GM03348 (cell line): ENCODE measurements around the gene CPT1A.

Source experiments
- DNase-seq: peaks from one replicate; pipeline ENCODE4 v3.0.0; 2012; ENCODE audit warnings: low spot score

The CPT1A gene

GRCh38 chr11:68831124-68831523 lies 10.6 kb downstream of the CPT1A start:
- no peak for DNase-seq

- DNase-seq, result no peak
Observed at GRCh38 chr11:68829581-68829980, 12.1 kb downstream of the CPT1A start.

DNA sequence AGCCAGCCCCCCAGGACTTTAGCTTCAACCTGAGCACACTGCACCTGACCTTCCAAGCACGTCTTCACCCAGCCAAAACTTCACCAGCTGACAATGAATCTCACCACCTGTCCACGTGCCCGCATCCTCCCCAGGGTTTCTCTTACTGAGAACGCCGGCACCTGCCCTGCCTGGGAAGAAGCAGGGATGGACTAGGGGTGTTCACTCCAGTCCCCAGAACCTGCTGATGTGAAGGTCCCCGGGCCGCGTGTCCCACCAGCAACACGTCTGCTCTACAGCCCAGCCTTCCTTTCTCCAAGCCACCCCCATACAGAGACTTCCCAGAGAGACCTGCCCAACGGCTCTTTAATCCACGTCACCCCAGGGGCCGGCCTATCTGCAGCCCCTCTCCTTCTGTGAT lies 12.8 kb downstream of the CPT1A start:
- no peak for DNase-seq

- DNase-seq, result no peak
Observed at GRCh38 chr11:68828155-68828931, 13.4 kb downstream of the CPT1A start.

GRCh38 chr11:68827733-68828132 lies 14.0 kb downstream of the CPT1A start:
- no peak for DNase-seq

DNA sequence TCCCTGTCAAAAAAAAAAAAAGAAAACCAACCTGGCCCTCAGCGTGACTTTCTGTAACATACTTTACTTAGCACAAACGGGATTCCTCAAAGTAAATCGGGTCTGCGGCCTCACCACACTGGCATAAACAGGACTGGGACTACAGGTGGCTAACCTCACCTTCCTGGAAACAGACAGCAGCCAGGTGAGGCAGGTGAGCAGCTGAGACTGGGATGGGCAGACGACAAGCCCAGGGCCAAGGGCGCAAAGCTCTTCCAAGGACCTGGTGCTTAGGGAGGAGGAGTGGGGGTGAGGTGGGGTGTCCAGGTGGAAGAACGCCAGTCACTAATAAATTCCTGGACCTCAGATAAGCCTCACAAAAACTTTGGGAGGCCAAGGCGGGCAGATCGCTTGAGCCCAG lies 15.0 kb downstream of the CPT1A start:
- no peak for DNase-seq

GRCh38 chr11:68825571-68825970 lies 16.1 kb downstream of the CPT1A start:
- DNase-seq, result no peak

DNA sequence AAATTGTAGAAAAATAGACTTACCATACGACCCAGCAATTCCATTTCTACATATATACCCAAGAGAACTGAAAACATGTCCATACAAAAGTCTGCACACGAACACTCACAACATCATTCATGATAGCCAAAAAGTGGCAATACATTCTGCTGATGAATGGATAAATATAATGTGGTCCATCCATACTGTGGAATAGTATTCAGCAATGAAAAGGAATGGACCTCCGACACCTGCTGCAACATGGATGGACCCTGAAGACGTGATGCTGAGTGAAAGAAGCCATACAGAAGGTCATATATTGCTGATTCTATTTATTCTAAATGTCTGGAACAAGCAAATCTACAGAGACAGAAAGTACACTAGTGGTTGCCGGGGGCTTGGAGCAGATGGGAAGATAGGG lies 19.2 kb downstream of the CPT1A start:
- DNase-seq, result no peak

DNA sequence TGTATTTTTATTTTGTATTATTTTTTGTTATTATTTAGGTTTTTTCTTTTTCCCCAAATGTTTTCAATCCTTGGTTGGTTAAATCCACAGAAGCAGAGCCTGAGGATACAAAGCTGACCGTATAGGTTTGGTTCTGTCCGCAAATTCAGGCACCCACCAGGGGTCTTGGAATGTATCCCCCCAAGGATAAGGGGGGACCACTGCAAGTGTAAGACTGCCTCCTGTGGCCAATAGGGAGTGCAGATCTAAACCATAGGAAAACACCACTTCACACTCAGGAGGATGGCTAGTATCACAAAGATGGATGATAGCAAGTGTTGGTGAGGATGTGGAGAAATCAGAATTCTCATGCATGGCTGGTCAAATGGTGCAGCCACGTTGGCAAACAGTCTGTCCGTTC lies 20.0 kb downstream of the CPT1A start:
- no peak for DNase-seq

GRCh38 chr11:68819362-68819761 lies 22.4 kb downstream of the CPT1A start:
- DNase-seq, result no peak

DNA sequence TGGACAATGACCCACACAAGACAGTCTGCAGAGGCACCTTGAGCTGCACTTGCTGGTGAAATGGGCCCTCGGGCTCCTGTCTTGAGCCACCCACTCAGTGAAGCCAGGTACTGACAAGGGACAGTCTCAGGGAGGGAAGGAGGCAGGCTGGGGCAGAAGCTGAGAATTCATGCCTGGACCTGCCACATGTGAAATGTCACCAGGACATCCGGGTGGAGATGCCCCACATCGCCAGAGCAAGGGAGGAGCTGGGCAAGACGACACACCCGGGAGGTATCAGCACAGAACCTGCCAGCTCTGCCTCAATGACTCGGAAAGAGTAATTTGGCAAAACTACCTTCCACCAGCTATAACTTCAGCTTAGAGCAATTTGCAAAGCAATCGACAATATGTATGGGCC lies 23.5 kb downstream of the CPT1A start:
- no peak for DNase-seq

DNA sequence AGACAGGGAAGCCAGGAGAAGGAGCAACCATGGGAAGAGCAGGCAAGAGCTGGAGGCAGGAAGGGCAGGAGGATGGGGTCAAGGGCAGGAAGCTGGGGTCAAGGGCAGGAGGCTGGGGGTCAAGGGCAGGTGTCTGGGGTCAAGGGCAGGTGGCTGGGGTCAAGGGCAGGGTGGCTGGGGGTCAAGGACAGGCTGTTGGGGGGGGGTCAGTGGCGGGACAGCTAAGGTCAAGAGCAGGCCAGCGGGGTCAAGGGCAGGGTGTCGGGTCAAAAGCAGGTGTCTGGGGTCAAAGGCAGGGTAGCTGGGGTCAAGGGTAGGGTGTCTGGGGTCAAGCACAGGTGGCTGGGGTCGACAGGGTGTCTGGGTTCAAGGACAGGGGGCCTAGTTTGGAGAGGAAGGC lies 24.2 kb downstream of the CPT1A start:
- DNase-seq, result no peak

DNA sequence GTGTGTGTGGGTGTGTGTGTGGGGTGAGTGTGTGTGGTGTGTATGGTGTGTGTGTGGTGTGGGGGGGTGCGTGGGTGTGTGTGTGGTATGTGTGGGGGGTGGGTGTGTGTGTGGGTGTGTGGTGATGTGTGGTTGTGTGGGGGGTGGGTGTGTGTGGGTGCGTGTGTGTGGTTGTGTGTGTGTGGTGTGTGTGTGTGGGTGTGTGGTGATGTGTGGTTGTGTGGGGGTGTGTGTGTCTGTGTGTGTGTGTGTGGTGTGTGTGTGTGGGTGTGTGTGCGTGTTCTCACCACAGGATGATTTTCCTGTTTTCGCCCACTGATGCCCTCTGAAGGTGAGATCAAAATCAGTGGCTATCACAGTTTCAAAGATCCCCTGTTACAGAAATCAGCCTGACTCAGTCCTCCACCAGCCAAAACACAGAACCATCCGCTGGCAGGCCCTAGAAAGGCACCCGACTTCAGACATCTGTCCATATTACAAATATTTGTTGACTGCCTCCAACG lies 24.7 kb downstream of the CPT1A start:
- peak; percentile 30 for DNase-seq

DNA sequence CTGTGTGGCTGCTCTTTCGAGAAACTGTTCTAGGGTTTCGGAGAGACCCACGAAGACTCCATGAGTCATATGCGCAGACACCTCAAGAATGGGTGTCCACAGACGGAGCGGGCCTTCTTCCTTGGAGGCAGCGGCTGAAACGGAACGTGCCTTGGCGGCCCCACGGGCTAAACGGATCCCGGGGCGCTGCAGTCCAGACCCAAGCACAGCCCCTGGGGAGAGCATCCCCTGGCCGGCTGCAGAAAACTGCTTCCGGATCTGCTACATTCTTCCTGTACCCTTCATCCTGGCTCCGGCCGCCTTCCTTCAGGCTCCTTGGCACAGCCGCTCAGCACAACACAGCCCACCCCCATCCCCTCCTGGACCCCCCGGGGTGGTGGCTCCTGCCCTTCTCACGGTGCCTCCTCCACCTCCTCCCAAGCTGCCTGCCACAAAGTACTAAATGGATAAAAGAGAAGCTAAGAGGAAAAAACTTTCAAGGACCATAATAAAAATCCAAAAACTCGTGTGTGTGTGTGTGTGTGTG lies 25.4 kb downstream of the CPT1A start:
- DNase-seq, result no peak

- no peak for DNase-seq
Observed at GRCh38 chr11:68813773-68814172, 27.9 kb downstream of the CPT1A start.

DNA sequence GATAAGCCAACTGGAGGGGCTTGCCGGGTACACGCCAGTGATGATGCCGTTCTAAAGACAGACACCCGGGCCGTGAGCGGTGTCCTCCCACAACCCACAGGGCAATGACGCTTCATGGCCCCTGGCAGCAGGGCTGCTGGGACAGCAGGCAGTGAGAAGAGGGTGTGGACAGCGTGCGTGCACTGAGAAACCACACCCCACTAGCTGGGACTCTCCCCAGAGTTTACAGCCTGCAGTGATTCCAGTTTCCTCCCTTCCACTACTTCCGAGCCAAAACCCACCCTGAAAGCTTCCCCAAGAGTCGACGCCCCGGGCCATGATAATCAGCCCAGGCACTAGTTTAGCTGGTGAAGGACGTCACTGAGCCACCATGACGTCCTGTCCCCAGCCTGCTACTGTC lies 29.2 kb downstream of the CPT1A start:
- peak; percentile 63 for DNase-seq

GRCh38 chr11:68810164-68810563 lies 31.6 kb downstream of the CPT1A start:
- DNase-seq, result no peak

DNA sequence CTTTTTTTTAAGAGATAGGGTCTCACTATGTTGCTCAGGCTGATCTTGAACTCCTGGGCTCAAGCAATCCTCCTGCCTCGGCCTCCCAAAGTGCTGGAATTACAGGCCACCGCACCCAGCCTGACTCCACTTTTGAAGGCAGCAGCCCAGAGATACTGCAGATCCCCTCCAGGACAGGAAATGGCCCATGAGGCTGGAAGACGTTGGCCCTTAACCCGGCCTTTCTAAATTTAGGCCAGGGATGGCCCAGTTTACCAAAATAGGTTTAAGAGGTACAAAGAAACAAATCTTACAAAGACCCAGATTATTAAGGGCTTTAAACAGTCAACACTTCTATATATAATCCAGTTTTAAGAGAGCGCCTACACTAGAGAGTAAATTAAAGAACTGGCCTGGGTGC lies 32.2 kb downstream of the CPT1A start:
- DNase-seq, result no peak

DNA sequence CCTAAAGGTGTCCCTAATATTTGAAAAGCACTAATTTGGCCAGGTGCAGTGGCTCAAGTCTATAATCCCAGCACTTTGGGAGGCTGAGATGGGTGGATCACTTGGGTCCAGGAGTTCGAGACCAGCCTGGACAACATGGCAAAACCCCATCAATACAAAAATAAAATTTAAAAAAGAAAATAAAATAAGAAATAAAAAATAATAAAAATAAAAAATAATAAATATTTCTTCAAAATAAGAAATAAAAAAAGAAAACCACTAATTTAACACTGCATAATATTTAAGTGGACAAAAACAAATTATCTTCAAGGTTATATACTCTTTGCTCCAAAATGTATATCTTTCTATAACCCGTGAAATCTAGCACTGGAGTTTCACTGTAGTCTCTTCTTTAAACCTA lies 32.9 kb downstream of the CPT1A start:
- no peak for DNase-seq

DNA sequence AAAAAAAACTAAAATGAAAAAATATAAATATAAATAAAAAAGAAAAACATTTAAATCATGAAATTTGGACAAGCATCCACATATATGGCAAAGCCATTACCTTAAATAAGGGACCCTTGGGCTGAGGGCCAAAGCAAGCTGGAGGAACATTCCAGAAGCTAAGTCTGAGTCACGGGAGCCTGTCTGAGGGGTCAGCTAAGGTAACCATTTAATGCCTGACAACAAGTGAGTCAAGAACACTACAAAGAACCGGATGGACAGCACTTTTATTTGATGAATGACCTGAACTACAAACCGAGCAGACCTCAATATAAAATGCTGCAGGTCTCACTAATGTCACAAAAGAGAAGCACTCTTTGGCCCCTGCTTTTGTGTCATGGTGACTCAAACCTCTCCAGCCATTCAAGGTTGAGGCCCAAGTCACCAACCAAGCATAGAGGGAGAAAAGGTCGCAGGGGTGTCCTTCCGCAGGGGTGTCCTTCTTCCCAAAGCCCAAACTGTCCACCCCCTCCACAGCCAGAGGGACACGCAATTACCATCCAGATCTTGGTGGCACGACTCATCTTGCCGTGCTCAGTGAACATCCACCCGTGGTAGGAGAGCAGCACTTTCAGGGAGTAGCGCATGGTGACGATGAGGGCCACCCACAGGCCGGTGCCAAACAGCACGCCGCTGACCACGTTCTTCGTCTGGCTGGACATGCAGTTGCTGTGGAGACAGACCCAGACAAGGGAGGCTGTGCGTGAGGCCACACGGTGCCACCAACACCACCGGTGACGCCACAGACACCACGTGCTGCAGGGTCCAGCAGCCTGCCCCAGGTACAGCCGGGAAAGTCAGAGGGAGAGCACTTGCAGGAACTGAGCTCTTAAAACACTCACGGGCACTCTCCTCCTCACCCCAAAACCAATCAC lies 34.5 kb downstream of the CPT1A start:
- DNase-seq, result peak; percentile 64

DNA sequence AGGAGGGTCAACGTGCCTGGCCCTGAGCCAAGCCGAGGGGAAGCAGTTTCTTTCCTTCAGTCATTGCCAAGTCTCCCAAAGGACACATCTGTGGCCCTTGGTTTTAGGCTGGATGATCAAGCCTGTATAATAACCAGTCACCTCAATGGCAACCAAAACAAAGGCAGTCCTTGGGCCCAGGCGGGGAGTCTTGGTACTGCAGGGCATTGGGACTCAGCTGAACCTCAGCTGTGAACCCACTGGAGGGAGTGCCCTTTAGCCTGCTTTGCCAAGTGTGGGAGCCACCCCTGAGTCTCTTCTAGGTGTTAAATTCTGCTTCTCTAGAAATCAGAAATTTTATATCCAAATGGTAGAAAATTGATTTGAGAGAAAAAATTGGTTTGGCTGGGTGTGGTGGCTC lies 36.9 kb downstream of the CPT1A start:
- DNase-seq, result no peak

GRCh38 chr11:68803766-68804165 lies 38.0 kb downstream of the CPT1A start:
- DNase-seq, result no peak
